Measurements from ENCODE around the gene ZNF793. TPM values are rescaled to one million over a fixed set of nuclear protein-coding genes. Genes with fewer than 3 reads are reported as not detected.

ZNF793 gene
- total RNA-seq, 1 experiment from 2014 or later = 16.3 TPM

DNA sequence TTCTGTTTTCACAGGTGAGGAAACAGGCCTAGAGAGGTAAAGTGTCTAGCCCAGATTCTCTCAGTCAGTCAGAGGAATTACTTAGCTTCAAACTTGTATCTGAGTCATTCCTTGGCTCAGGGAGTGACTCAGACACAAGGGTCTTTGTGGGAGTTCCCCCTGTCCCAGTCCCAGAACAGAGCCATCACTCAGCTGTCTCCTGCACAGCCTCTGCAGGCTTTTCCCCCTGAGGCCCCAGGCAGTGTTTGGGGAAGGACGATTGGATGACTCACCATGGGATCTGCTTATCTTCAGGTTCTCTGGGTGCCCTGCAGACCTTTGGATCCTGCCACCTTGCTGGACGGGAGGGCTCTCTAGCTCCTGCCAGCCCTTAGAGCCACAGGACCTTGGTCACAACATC, 13.2 kb downstream of the ZNF793 start:
- Mint-ChIP-seq H3K4me1 (no peaks in the 10 kb centered on the region), H3K36me3 (peaks cover 41% of the 10 kb centered on the region), H3K27ac (no peak overlapping the region), H3K27me3 (ENCODE audit: low read depth) (no peaks in the 10 kb centered on the region), H3K9me3 (peaks cover 3% of the 10 kb centered on the region), H3K4me3 (no peak overlapping the region)
- DNase-seq (ENCODE audit: low spot score) = no peak
- ChIA-PET CTCF (no interaction called here), POLR2A (no interaction called here)
- TF ChIP-seq GTF2I (CRISPR knock-in tag; conservative IDR thresholded peaks at IDR 0.05) = no peak
- TF ChIP-seq MXD4 (CRISPR knock-in tag; IDR thresholded peaks at IDR 0.05; ENCODE audit: borderline replicate concordance) = no peak
- TF ChIP-seq, protein P1, sequence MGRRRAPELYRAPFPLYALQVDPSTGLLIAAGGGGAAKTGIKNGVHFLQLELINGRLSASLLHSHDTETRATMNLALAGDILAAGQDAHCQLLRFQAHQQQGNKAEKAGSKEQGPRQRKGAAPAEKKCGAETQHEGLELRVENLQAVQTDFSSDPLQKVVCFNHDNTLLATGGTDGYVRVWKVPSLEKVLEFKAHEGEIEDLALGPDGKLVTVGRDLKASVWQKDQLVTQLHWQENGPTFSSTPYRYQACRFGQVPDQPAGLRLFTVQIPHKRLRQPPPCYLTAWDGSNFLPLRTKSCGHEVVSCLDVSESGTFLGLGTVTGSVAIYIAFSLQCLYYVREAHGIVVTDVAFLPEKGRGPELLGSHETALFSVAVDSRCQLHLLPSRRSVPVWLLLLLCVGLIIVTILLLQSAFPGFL (CRISPR knock-in tag; IDR thresholded peaks at IDR 0.05; ENCODE audit: borderline replicate concordance) = no peak
- TF ChIP-seq, protein P2, sequence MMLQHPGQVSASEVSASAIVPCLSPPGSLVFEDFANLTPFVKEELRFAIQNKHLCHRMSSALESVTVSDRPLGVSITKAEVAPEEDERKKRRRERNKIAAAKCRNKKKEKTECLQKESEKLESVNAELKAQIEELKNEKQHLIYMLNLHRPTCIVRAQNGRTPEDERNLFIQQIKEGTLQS (CRISPR knock-in tag; conservative IDR thresholded peaks at IDR 0.05) = no peak
- no peak for TF ChIP-seq TP53 (CRISPR knock-in tag; IDR thresholded peaks at IDR 0.05)
- TF ChIP-seq, protein P3, sequence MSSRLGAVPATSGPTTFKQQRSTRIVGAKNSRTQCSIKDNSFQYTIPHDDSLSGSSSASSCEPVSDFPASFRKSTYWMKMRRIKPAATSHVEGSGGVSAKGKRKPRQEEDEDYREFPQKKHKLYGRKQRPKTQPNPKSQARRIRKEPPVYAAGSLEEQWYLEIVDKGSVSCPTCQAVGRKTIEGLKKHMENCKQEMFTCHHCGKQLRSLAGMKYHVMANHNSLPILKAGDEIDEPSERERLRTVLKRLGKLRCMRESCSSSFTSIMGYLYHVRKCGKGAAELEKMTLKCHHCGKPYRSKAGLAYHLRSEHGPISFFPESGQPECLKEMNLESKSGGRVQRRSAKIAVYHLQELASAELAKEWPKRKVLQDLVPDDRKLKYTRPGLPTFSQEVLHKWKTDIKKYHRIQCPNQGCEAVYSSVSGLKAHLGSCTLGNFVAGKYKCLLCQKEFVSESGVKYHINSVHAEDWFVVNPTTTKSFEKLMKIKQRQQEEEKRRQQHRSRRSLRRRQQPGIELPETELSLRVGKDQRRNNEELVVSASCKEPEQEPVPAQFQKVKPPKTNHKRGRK (CRISPR knock-in tag; IDR thresholded peaks at IDR 0.05; ENCODE audit: borderline replicate concordance) = no peak
- TF ChIP-seq SOX15 (CRISPR knock-in tag; IDR thresholded peaks at IDR 0.05) = no peak
- TF ChIP-seq NFYB (CRISPR knock-in tag; conservative IDR thresholded peaks at IDR 0.05; ENCODE audit: low read depth) = no peak
- no peak for TF ChIP-seq ATF1 (CRISPR knock-in tag; IDR thresholded peaks at IDR 0.05)
- TF ChIP-seq TEAD1 (CRISPR knock-in tag; IDR thresholded peaks at IDR 0.05) = no peak
- no peak for ATAC-seq

DNA sequence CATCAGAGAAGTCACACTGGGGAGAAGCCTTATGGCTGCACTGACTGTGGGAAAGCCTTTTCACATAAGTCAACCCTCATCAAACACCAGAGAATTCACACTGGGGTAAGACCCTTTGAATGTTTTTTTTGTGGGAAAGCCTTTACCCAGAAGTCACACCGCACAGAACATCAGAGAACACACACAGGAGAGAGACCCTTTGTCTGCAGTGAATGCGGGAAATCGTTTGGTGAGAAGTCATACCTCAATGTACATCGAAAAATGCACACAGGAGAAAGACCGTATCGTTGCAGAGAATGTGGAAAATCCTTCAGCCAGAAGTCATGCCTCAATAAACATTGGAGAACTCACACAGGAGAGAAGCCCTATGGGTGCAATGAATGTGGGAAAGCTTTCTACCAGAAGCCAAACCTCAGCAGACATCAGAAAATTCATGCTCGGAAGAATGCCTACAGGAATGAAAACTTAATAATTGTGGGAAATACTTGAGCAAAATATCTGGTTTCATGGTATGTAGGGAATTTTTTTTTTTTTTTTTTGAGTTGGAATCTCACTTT, 30.7 kb downstream of the ZNF793 start:
- H3K27me3 Mint-ChIP-seq (ENCODE audit: low read depth) = peaks cover 9% of the 10 kb centered on the region
- ChIA-PET CTCF (no interaction called here), POLR2A (no interaction called here)
- ATAC-seq = no peak
- H3K36me3 Mint-ChIP-seq = peaks cover 71% of the 10 kb centered on the region
- no peak for DNase-seq (ENCODE audit: low spot score)
- no peaks in the 10 kb centered on the region for H3K4me1 Mint-ChIP-seq
- H3K4me3 Mint-ChIP-seq = no peak overlapping the region
- H3K27ac Mint-ChIP-seq = no peak overlapping the region
- no peak for TF ChIP-seq CREB1 (CRISPR knock-in tag; IDR thresholded peaks at IDR 0.05)
- TF ChIP-seq, protein P4, sequence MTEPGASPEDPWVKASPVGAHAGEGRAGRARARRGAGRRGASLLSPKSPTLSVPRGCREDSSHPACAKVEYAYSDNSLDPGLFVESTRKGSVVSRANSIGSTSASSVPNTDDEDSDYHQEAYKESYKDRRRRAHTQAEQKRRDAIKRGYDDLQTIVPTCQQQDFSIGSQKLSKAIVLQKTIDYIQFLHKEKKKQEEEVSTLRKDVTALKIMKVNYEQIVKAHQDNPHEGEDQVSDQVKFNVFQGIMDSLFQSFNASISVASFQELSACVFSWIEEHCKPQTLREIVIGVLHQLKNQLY (CRISPR knock-in tag; IDR thresholded peaks at IDR 0.05) = no peak
- TF ChIP-seq NFYB (CRISPR knock-in tag; conservative IDR thresholded peaks at IDR 0.05; ENCODE audit: low read depth) = no peak
- TF ChIP-seq EMX1 (CRISPR knock-in tag; IDR thresholded peaks at IDR 0.05) = no peak
- TF ChIP-seq, protein P5, sequence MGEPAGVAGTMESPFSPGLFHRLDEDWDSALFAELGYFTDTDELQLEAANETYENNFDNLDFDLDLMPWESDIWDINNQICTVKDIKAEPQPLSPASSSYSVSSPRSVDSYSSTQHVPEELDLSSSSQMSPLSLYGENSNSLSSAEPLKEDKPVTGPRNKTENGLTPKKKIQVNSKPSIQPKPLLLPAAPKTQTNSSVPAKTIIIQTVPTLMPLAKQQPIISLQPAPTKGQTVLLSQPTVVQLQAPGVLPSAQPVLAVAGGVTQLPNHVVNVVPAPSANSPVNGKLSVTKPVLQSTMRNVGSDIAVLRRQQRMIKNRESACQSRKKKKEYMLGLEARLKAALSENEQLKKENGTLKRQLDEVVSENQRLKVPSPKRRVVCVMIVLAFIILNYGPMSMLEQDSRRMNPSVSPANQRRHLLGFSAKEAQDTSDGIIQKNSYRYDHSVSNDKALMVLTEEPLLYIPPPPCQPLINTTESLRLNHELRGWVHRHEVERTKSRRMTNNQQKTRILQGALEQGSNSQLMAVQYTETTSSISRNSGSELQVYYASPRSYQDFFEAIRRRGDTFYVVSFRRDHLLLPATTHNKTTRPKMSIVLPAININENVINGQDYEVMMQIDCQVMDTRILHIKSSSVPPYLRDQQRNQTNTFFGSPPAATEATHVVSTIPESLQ (CRISPR knock-in tag; IDR thresholded peaks at IDR 0.05) = no peak
- TF ChIP-seq, protein P6, sequence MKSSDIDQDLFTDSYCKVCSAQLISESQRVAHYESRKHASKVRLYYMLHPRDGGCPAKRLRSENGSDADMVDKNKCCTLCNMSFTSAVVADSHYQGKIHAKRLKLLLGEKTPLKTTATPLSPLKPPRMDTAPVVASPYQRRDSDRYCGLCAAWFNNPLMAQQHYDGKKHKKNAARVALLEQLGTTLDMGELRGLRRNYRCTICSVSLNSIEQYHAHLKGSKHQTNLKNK (CRISPR knock-in tag; IDR thresholded peaks at IDR 0.05) = no peak
- TF ChIP-seq SMAD3 (CRISPR knock-in tag; IDR thresholded peaks at IDR 0.05; ENCODE audit: borderline replicate concordance) = no peak
- peaks cover 60% of the 10 kb centered on the region for H3K9me3 Mint-ChIP-seq

Data from WTC11 (cell line).